HG03039 (cell line): Measurements from ENCODE around the gene APBA1.
"Not testable (repeated sequence)": the region's sequence is repeated elsewhere in the genome, so short reads cannot be mapped to it uniquely, and the experiment has no call there.

Experiments
- ATAC-seq: cut with Tn5 transposase; IDR thresholded peaks from one replicate; pipeline ENCODE4 v1.9.1; 2021; ENCODE audit warnings: mild to moderate bottlenecking, moderate library complexity; ENCODE audit not compliant: unreplicated experiment

Gene APBA1

GRCh38 chr9:69421908-69422801 is 250.0 kb downstream of the APBA1 start:
- peak; percentile 64 for ATAC-seq

- ATAC-seq = no peak
Observed at GRCh38 chr9:69420611-69421270, 251.4 kb downstream of the APBA1 start.

GRCh38 chr9:69412741-69413150 is 259.4 kb downstream of the APBA1 start:
- no peak for ATAC-seq

- ATAC-seq = no peak
Observed at GRCh38 chr9:69411931-69412740, 260.0 kb downstream of the APBA1 start.

GRCh38 chr9:69411246-69411645 is 260.9 kb downstream of the APBA1 start:
- no peak for ATAC-seq

GRCh38 chr9:69409936-69410335 is 262.2 kb downstream of the APBA1 start:
- not testable (repeated sequence) for ATAC-seq

GRCh38 chr9:69400470-69400869 is 271.7 kb downstream of the APBA1 start:
- no peak for ATAC-seq

- no peak for ATAC-seq
Observed at GRCh38 chr9:69397384-69398214, 274.6 kb downstream of the APBA1 start.

- ATAC-seq = no peak
Observed at GRCh38 chr9:69396759-69397158, 275.4 kb downstream of the APBA1 start.

- no peak for ATAC-seq
Observed at GRCh38 chr9:69395718-69396117, 276.5 kb downstream of the APBA1 start.

GRCh38 chr9:69393425-69393824 is 278.7 kb downstream of the APBA1 start:
- ATAC-seq = no peak

- no peak for ATAC-seq
Observed at GRCh38 chr9:69392826-69393225, 279.3 kb downstream of the APBA1 start.

GRCh38 chr9:69391946-69392345 is 280.2 kb downstream of the APBA1 start:
- no peak for ATAC-seq

GRCh38 chr9:69391487-69391886 is 280.7 kb downstream of the APBA1 start:
- ATAC-seq = no peak

- no peak for ATAC-seq
Observed at GRCh38 chr9:69389437-69389995, 282.7 kb downstream of the APBA1 start.

GRCh38 chr9:69388596-69388995 is 283.6 kb downstream of the APBA1 start:
- no peak for ATAC-seq

- ATAC-seq = no peak
Observed at GRCh38 chr9:69386651-69387050, 285.5 kb downstream of the APBA1 start.

- ATAC-seq = no peak
Observed at GRCh38 chr9:69385581-69386033, 286.6 kb downstream of the APBA1 start.

- no peak for ATAC-seq
Observed at GRCh38 chr9:69382135-69382534, 290.0 kb downstream of the APBA1 start.

GRCh38 chr9:69380811-69381210 is 291.4 kb downstream of the APBA1 start:
- no peak for ATAC-seq
